ENCODE data around the gene TAS1R2.

DNA sequence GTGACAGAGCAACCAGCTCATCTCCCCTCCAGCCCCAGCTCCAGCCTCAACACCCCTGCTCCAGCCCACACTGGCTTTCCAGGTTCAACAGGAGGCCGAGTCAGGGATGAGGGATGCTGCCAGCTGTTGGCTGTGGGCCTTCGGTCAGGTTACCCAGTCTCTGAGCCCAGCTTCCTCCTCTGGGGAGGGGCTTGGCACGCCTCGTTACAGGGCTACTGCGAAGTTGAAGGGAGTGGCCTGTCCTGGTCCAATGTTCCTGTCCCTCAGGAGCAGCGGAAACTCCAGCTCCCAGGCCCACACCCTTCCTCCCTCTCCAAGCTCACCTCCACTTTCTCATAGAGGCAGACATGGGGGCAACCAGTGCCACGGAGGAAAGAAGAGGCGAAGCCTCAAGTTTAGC is 15.1 kb upstream of the TAS1R2 start:
- no peak for TF ChIP-seq POLR2A (IDR thresholded peaks at IDR 0.05)
- TF ChIP-seq CTCF (IDR thresholded peaks at IDR 0.05): no peak
